B cell (primary cell): ENCODE results near the gene LRBA. TPM values are rescaled to one million over a fixed set of nuclear protein-coding genes. Genes with fewer than 3 reads are reported as not detected.

Experiments used
- ATAC-seq: fragments of 200-7000 bp; cut with Tn5 transposase; one replicate; pipeline ENCODE4 v1.10.0; 2021; ENCODE audit warnings: low read depth, mild to moderate bottlenecking, moderate number of reproducible peaks, moderate library complexity
- CTCF ChIA-PET: fragments of 350-600 bp; sonication (Branson Sonifier 250); formaldehyde crosslinking; loops from one replicate; lab custom pipeline; 2021; ENCODE audit warnings: antibody characterized with exemption, inconsistent platforms; lab: Charles Lee
- POLR2A ChIA-PET: fragments of 350-600 bp; sonication (Branson Sonifier 250); formaldehyde crosslinking; loops from one replicate; lab custom pipeline; 2021; ENCODE audit warnings: antibody characterized with exemption; lab: Charles Lee
- DNase-seq: peaks from one replicate; pipeline ENCODE4 v3.0.0; 2013
- H2AFZ ChIP-seq: 2 replicates; pipeline ENCODE4 v1.6.1; 2012; ENCODE audit warnings: mild to moderate bottlenecking, low read depth, low read length; ENCODE audit not compliant: insufficient read depth, poor library complexity, severe bottlenecking
- H3K27ac ChIP-seq, 2 donors: 1 replicate in 1 of 2; 2 replicates in 1 of 2; pipeline ENCODE4 v1.5.1; 2012 to 2013; ENCODE audit warnings: low read length in 2 of 2, mild to moderate bottlenecking in 2 of 2, moderate library complexity in 1 of 2
- H3K27me3 ChIP-seq, 4 experiments: fragments of 200-600 bp in 1 of 4; sonication (generic) in 1 of 4; replicated peaks in 1 of 4; 1 replicate in 2 of 4; 2 replicates in 2 of 4; pipeline versions ENCODE4 v1.6.1 to v1.7.0; 2013 to 2016; ENCODE audit warnings: low read length in 3 of 4, mild to moderate bottlenecking in 2 of 4, mixed read lengths in 1 of 4, moderate library complexity in 1 of 4; ENCODE audit not compliant: insufficient read depth in 4 of 4, control insufficient read depth in 3 of 4; ENCODE audit errors: control extremely low read depth in 1 of 4
- H3K36me3 ChIP-seq, 2 experiments: replicated peaks in 1 of 2; 1 replicate in 1 of 2; 2 replicates in 1 of 2; pipeline versions ENCODE4 v1.6.1 to v1.7.1; 2013; ENCODE audit warnings: low read length in 1 of 2; ENCODE audit not compliant: insufficient read depth in 2 of 2, control insufficient read depth in 1 of 2; ENCODE audit errors: control extremely low read depth in 1 of 2, extremely low read depth in 1 of 2
- H3K4me1 ChIP-seq, 2 donors: fragments of 200-600 bp in 1 of 2; sonication (generic) in 1 of 2; 1 replicate in 1 of 2; 2 replicates in 1 of 2; pipeline versions ENCODE4 v1.5.1 to v1.6.1; 2013 to 2017; ENCODE audit warnings: low read length in 2 of 2; ENCODE audit not compliant: control insufficient read depth in 2 of 2, insufficient read depth in 2 of 2
- H3K4me2 ChIP-seq: replicated peaks from 2 replicates; pipeline ENCODE3; 2012; ENCODE audit warnings: mild to moderate bottlenecking, low read depth, low read length; ENCODE audit not compliant: poor library complexity, severe bottlenecking
- H3K4me3 ChIP-seq, 5 experiments: fragments of 200-600 bp in 1 of 5; sonication (generic) in 1 of 5; 1 replicate in 3 of 5; 2 replicates in 2 of 5; pipeline versions ENCODE4 v1.5.1 to v1.7.0; 2011 to 2016; ENCODE audit warnings: low read length in 4 of 5, mild to moderate bottlenecking in 4 of 5, low read depth in 2 of 5, control low read depth in 1 of 5, moderate library complexity in 1 of 5; ENCODE audit not compliant: insufficient read depth in 1 of 5; ENCODE audit errors: control extremely low read depth in 1 of 5, extremely low read depth in 1 of 5
- H3K79me2 ChIP-seq: fragments of 200-600 bp; sonication (generic); one replicate; pipeline ENCODE4 v1.6.0; 2016; ENCODE audit warnings: low read length; ENCODE audit not compliant: control insufficient read depth, insufficient read depth
- H3K9ac ChIP-seq: fragments of 200-600 bp; sonication (generic); 2 replicates; pipeline ENCODE4 v1.6.1; 2017; ENCODE audit warnings: mild to moderate bottlenecking, low read length, moderate library complexity
- H3K9me3 ChIP-seq, 3 donors: one replicate each; pipeline versions ENCODE4 v1.6.1 to v1.7.1; 2013; ENCODE audit warnings: low read length in 2 of 3; ENCODE audit not compliant: control insufficient read depth in 2 of 3, insufficient read depth in 1 of 3; ENCODE audit errors: control extremely low read depth in 1 of 3
- H4K20me1 ChIP-seq: 2 replicates; pipeline ENCODE4 v1.6.0; 2012; ENCODE audit warnings: mild to moderate bottlenecking, low read length; ENCODE audit not compliant: insufficient read depth, control insufficient read depth, poor library complexity, severe bottlenecking
- H3K27ac Mint-ChIP-seq: one replicate; pipeline ENCODE4 v1.8.0; 2021; ENCODE audit warnings: mixed read lengths
- H3K27me3 Mint-ChIP-seq: one replicate; pipeline ENCODE4 v1.8.0; 2021; ENCODE audit warnings: mixed read lengths
- H3K4me1 Mint-ChIP-seq: one replicate; pipeline ENCODE4 v1.8.0; 2021; ENCODE audit warnings: mixed read lengths
- H3K4me3 Mint-ChIP-seq: one replicate; pipeline ENCODE4 v1.8.0; 2021; ENCODE audit warnings: mixed read lengths
- H3K9me3 Mint-ChIP-seq: one replicate; pipeline ENCODE4 v1.8.0; 2022; ENCODE audit warnings: mixed read lengths; ENCODE audit not compliant: insufficient read depth
- EZH2 ChIP-seq: IDR thresholded peaks from 2 replicates; pipeline ENCODE4 v1.6.1; 2012; ENCODE audit warnings: borderline replicate concordance, low read depth, mild to moderate bottlenecking, moderate library complexity, low read length; ENCODE audit not compliant: insufficient read depth, poor library complexity, severe bottlenecking
- WGBS: methylation state at CpG from one replicate; pipeline ENCODE4 v1.1.5; 2013; ENCODE audit warnings: missing lambda C conversion rate; ENCODE audit not compliant: insufficient coverage; 5-methylcytosine and 5-hydroxymethylcytosine counted together
- intact Hi-C: fragments of 100-400 bp; cut with micrococcal nuclease; formaldehyde crosslinking; loops from one replicate; pipeline ENCODE4 v1.10.0; 2022
- polyA plus RNA-seq: library from polyadenylated mRNA; depleted of rRNA; stranded (reverse); fragments of >200 nt; gene quantifications from 2 replicates; pipeline ENCODE4 v1.2.3, GENCODE V29; 2012
- total RNA-seq, 2 donors: library from RNA; stranded (reverse); fragments of 120-200 nt in 1 of 2; gene quantifications; 1 replicate in 1 of 2; 2 replicates in 1 of 2; pipeline versions ENCODE4 v1.2.3 to v1.2.4, GENCODE V29; 2013 to 2022
- TF ChIP-seq, protein P1 (sequence below): fragments of 200-600 bp; IDR thresholded peaks from one replicate; pipeline ENCODE4 v1.8.0; 2022; ENCODE audit warnings: antibody characterized with exemption, mild to moderate bottlenecking

LRBA gene
- total and polyA plus RNA-seq, 2 donors (not counting 1 experiment from before 2014, with no cell fraction given) = 17.5 to 86.7 TPM

DNA sequence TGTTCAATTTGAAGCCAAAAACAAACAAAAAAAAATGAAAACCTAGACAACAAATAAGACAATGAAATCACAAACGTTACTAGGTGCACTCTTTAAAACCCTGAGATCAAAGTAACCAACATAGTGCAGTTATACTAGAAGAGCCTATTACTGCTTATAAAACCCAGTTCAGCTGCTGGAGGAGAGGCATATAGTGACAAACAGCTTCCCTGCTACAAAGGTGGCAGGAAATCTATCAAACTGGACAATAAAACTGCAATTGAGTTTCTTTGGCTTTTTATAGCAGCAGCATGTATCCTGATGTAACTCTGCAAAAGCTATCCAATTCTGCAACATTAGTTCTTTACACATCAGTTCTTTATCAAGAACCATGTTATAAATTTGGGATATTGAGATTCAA is 155.6 kb downstream of the LRBA start:
- H3K4me2 ChIP-seq = no peak overlapping the region
- H3K4me1 ChIP-seq = no peaks in the 10 kb centered on the region
- H3K9me3 ChIP-seq = peaks cover 0 to 5% (median 0%) of the 10 kb centered on the region in 3 donors
- no peak overlapping the region for H2AFZ ChIP-seq
- TF ChIP-seq EZH2 = no peak
- TF ChIP-seq, protein P1, sequence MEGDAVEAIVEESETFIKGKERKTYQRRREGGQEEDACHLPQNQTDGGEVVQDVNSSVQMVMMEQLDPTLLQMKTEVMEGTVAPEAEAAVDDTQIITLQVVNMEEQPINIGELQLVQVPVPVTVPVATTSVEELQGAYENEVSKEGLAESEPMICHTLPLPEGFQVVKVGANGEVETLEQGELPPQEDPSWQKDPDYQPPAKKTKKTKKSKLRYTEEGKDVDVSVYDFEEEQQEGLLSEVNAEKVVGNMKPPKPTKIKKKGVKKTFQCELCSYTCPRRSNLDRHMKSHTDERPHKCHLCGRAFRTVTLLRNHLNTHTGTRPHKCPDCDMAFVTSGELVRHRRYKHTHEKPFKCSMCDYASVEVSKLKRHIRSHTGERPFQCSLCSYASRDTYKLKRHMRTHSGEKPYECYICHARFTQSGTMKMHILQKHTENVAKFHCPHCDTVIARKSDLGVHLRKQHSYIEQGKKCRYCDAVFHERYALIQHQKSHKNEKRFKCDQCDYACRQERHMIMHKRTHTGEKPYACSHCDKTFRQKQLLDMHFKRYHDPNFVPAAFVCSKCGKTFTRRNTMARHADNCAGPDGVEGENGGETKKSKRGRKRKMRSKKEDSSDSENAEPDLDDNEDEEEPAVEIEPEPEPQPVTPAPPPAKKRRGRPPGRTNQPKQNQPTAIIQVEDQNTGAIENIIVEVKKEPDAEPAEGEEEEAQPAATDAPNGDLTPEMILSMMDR = no peak
- H3K9ac ChIP-seq = no peak overlapping the region
- no peaks in the 10 kb centered on the region for H3K27me3 Mint-ChIP-seq
- no peak overlapping the region for H3K4me3 ChIP-seq
- no peaks in the 10 kb centered on the region for H4K20me1 ChIP-seq
- POLR2A ChIA-PET = no interaction called here
- no peaks in the 10 kb centered on the region for H3K9me3 Mint-ChIP-seq
- intact Hi-C loops = no loop called here
- DNase-seq (no peak), ATAC-seq (no peak)
- H3K36me3 ChIP-seq = peaks cover 0 to 11% of the 10 kb centered on the region in 2 experiments
- H3K27ac ChIP-seq = no peak overlapping the region
- 86% methylated on average over 1 of the region's 1 CpG for WGBS
- CTCF ChIA-PET = interaction anchor here (1.3 to 1.9 kb wide), 2 partner anchors 9 to 16 kb away, joined by 3 to 5 read pairs; no protein-coding TSS in a partner anchor
- no peak overlapping the region for H3K4me3 Mint-ChIP-seq
- H3K79me2 ChIP-seq = no peaks in the 10 kb centered on the region
- H3K27me3 ChIP-seq = no peaks in the 10 kb centered on the region
- no peak overlapping the region for H3K27ac Mint-ChIP-seq
- no peaks in the 10 kb centered on the region for H3K4me1 Mint-ChIP-seq

DNA sequence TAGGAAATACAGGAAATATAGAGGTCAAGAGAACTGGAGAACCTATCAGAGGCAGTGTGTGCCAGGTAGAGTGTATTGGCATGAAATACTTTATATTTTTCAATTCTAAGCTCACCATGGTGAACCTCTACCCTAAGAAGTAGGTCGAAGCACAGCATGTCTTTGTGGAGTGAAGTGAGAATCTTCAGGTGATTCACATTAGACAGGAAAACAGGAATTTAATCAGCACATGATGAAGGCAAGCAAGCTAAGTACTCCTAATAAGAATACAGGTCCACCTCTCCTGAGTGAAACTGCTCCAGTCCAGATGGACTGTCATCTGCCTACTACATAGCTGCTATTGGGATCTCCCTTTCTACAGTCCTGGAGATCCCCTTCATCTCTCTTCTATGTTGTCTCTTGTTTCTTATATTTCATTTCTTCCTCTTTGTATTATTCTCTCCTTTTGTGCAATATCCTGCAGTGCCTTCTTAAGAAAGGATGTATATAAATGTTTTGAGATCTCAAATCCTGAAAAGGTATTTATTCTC is 159.0 kb downstream of the LRBA start:
- Mint-ChIP-seq H3K4me1 (peaks cover 7% of the 10 kb centered on the region), H3K9me3 (no peaks in the 10 kb centered on the region), H3K27ac (no peak overlapping the region), H3K27me3 (no peaks in the 10 kb centered on the region), H3K4me3 (no peak overlapping the region)
- no peak overlapping the region for H3K4me2 ChIP-seq
- H3K27ac ChIP-seq = no peak overlapping the region
- H3K4me3 ChIP-seq = no peak overlapping the region
- no peaks in the 10 kb centered on the region for H3K4me1 ChIP-seq
- intact Hi-C loops = no loop called here
- no CpG with 5 or more reads among the region's 1 CpG for WGBS
- no peak for DNase-seq
- no peaks in the 10 kb centered on the region for H3K9me3 ChIP-seq
- no peaks in the 10 kb centered on the region for H3K79me2 ChIP-seq
- ATAC-seq = no peak
- no peaks in the 10 kb centered on the region for H4K20me1 ChIP-seq
- no peak overlapping the region for H3K9ac ChIP-seq
- H2AFZ ChIP-seq = no peak overlapping the region
- ChIA-PET CTCF (interaction anchor here (1.2 to 3.4 kb wide), 2 partner anchors 11 kb away, joined by 3 to 19 read pairs; no protein-coding TSS in a partner anchor), POLR2A (interaction anchor here (0.6 kb wide), 1 partner anchor 11 kb away, joined by 3 read pairs; no protein-coding TSS in a partner anchor)
- H3K27me3 ChIP-seq = no peaks in the 10 kb centered on the region
- H3K36me3 ChIP-seq = peaks cover 3 to 18% of the 10 kb centered on the region in 2 experiments
- no peak for TF ChIP-seq EZH2
- TF ChIP-seq, protein P1 = no peak
